K562 (cell line): ENCODE data around the gene USHBP1. TPM values are rescaled to one million over a fixed set of nuclear protein-coding genes. Genes with fewer than 3 reads are reported as not detected.
A peak's percentile ranks its signal among the peaks of the same experiment; 100 is the strongest.

Experiments used
- CREB3 ChIP-seq: fragments of 450-650 bp; conservative IDR thresholded peaks from 2 replicates; pipeline ENCODE4 v1.6.1; 2016; ENCODE audit warnings: missing genetic modification characterization, low read depth, mild to moderate bottlenecking, missing compliant biosample characterization, moderate library complexity
- HEY1 ChIP-seq: fragments of 250-450 bp; sonication (Bioruptor Pico); IDR thresholded peaks from 2 replicates; pipeline ENCODE4 v1.5.0; 2020; ENCODE audit warnings: mild to moderate bottlenecking, moderate library complexity, borderline replicate concordance
- HNRNPUL1 ChIP-seq: fragments of 200-400 bp; formaldehyde crosslinking; IDR thresholded peaks from 2 replicates; pipeline ENCODE4 v1.6.1; 2017; ENCODE audit warnings: low read length
- MECOM ChIP-seq: fragments of 250-450 bp; sonication (Bioruptor Pico); IDR thresholded peaks from 2 replicates; pipeline ENCODE4 v1.8.0; 2022; ENCODE audit warnings: inconsistent platforms
- NFATC3 ChIP-seq: fragments of 450-650 bp; IDR thresholded peaks from 2 replicates; pipeline ENCODE4 v1.6.1; 2017; ENCODE audit warnings: mild to moderate bottlenecking
- POLR2AphosphoS5 ChIP-seq: IDR thresholded peaks from 2 replicates; pipeline ENCODE4 v1.6.1; 2011; ENCODE audit warnings: mild to moderate bottlenecking, low read depth, low read length, moderate library complexity; ENCODE audit not compliant: control insufficient read depth, insufficient read depth
- PTRF ChIP-seq: fragments of 450-650 bp; IDR thresholded peaks from 2 replicates; pipeline ENCODE4 v1.6.1; 2016; ENCODE audit warnings: mild to moderate bottlenecking, missing genetic modification characterization, missing compliant biosample characterization
- RAD21 ChIP-seq, 2 experiments: fragments of 250-450 bp in 1 of 2; fragments of 450-650 bp in 1 of 2; sonication (Bioruptor Pico) in 1 of 2; formaldehyde crosslinking in 1 of 2; IDR thresholded peaks in 1 of 2; conservative IDR thresholded peaks in 1 of 2; 2 replicates each; pipeline versions ENCODE4 v1.4.0 to v1.8.0; 2020 to 2022; ENCODE audit warnings: mild to moderate bottlenecking in 2 of 2, moderate library complexity in 1 of 2
- TAF7 ChIP-seq: fragments of 450-650 bp; IDR thresholded peaks from 2 replicates; pipeline ENCODE4 v1.6.1; 2016; ENCODE audit warnings: missing genetic modification characterization, missing compliant biosample characterization
- ZBTB43 ChIP-seq: sonication (generic); formaldehyde crosslinking; IDR thresholded peaks from 2 replicates; pipeline ENCODE4 v1.8.0; 2023; ENCODE audit warnings: mild to moderate bottlenecking, missing genetic modification reagents
- ZKSCAN8 ChIP-seq: fragments of 200-800 bp; sonication (Bioruptor generic); IDR thresholded peaks from 2 replicates; pipeline ENCODE4 v1.6.1; 2016; ENCODE audit warnings: missing genetic modification characterization, missing compliant biosample characterization
- ZNF133 ChIP-seq: fragments of 250-450 bp; sonication (Bioruptor Pico); IDR thresholded peaks from 2 replicates; pipeline ENCODE4 v1.4.0; 2020; ENCODE audit warnings: mild to moderate bottlenecking
- ZNF57 ChIP-seq: fragments of 450-650 bp; formaldehyde crosslinking; IDR thresholded peaks from 2 replicates; pipeline ENCODE4 v1.4.0; 2020; ENCODE audit warnings: mild to moderate bottlenecking, moderate library complexity
- ZNF780A ChIP-seq: fragments of 250-450 bp; sonication (Bioruptor Pico); IDR thresholded peaks from 2 replicates; pipeline ENCODE4 v1.5.0; 2021; ENCODE audit warnings: mild to moderate bottlenecking
- polyA plus RNA-seq, 8 experiments: library from polyadenylated mRNA; depleted of rRNA in 4 of 8; stranded (reverse) in 5 of 8; unstranded in 3 of 8; fragments of >200 nt; fragmentation: Nextera tagmentation in 2 of 8; fragmentation: Illumina TruSeq in 1 of 8; extraction: Ambion mirVana in 2 of 8; extraction: Trizol in 1 of 8; gene quantifications; 2 replicates each; pipeline versions ENCODE4 v1.2.1 to v1.2.3, GENCODE V29; 2011 to 2014; ENCODE audit warnings: inconsistent platforms in 1 of 8, missing spikeins in 1 of 8
- total RNA-seq, 7 experiments: library from RNA; depleted of rRNA in 6 of 7; stranded (reverse); fragments of >200 nt in 6 of 7; fragmentation: Illumina TruSeq in 2 of 7; extraction: Trizol in 2 of 7; gene quantifications; 2 replicates each; pipeline versions ENCODE4 v1.2.1 to v1.2.3, GENCODE V29; 2011 to 2021; ENCODE audit warnings: low replicate concordance in 1 of 7
- TF ChIP-seq, protein P1 (sequence below): fragments of 450-650 bp; IDR thresholded peaks from 2 replicates; pipeline ENCODE4 v1.6.1; 2017; ENCODE audit warnings: antibody characterized with exemption, mild to moderate bottlenecking
- TF ChIP-seq, protein P2 (sequence below): sonication (generic); IDR thresholded peaks from 2 replicates; pipeline ENCODE4 v1.6.1; 2016
- TF ChIP-seq, protein P3 (sequence below): sonication (generic); formaldehyde crosslinking; IDR thresholded peaks from 2 replicates; pipeline ENCODE4 v1.9.0; 2022; ENCODE audit warnings: mild to moderate bottlenecking, missing genetic modification reagents

USHBP1 gene
- total and polyA plus RNA-seq, 9 of the 15 experiments (the other 6 are each of a cell fraction or from before 2014, with no cell fraction given) = 0.03 to 0.10 (median 0.05) TPM; not detected in 5

DNA sequence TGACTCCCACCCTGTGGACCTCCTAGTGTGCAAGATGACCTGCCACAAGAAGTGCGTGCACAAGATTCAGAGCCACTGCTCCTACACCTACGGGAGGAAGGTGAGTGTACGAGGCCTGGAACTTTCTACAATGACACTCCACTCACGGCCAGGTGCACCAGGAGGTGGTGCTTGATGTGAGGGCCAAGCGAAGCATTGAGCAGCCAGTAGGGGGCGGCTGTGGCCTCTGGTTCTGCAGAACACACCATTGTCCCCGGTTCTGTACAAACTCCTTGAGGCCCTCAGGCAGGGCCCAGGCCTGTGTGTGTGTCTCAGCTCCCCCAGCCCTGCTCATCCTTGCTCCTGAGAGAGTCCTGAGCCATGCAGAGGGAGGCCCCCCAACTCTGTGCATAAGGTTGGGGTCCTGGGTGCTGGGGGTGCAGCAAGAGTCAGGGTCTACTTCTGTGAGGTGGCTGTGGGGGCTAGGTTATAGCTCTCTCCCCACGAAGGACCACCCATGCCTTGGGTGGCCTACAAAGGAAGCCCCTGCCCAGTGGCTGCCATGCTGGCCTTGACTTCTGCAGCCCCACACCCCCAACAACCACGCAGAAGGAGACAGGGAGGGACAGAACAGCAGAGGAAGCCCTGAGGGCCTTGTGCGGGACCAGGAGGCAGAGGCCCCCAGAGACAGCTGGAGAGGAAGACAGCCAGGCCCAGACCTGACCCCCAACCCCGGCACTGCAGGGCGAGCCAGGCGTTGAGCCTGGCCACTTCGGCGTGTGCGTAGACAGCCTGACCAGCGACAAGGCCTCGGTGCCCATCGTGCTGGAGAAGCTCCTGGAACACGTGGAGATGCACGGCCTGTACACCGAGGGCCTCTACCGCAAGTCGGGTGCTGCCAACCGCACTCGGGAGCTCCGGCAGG lies 59.1 kb downstream of the USHBP1 start (continued):
- TF ChIP-seq, protein P1, sequence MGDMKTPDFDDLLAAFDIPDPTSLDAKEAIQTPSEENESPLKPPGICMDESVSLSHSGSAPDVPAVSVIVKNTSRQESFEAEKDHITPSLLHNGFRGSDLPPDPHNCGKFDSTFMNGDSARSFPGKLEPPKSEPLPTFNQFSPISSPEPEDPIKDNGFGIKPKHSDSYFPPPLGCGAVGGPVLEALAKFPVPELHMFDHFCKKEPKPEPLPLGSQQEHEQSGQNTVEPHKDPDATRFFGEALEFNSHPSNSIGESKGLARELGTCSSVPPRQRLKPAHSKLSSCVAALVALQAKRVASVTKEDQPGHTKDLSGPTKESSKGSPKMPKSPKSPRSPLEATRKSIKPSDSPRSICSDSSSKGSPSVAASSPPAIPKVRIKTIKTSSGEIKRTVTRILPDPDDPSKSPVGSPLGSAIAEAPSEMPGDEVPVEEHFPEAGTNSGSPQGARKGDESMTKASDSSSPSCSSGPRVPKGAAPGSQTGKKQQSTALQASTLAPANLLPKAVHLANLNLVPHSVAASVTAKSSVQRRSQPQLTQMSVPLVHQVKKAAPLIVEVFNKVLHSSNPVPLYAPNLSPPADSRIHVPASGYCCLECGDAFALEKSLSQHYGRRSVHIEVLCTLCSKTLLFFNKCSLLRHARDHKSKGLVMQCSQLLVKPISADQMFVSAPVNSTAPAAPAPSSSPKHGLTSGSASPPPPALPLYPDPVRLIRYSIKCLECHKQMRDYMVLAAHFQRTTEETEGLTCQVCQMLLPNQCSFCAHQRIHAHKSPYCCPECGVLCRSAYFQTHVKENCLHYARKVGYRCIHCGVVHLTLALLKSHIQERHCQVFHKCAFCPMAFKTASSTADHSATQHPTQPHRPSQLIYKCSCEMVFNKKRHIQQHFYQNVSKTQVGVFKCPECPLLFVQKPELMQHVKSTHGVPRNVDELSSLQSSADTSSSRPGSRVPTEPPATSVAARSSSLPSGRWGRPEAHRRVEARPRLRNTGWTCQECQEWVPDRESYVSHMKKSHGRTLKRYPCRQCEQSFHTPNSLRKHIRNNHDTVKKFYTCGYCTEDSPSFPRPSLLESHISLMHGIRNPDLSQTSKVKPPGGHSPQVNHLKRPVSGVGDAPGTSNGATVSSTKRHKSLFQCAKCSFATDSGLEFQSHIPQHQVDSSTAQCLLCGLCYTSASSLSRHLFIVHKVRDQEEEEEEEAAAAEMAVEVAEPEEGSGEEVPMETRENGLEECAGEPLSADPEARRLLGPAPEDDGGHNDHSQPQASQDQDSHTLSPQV = no peak
- TF ChIP-seq MECOM (CRISPR knock-in tag) (no peak), RAD21 (CRISPR knock-in tag; conservative IDR thresholded peaks at IDR 0.05 in 1 of 2, IDR thresholded peaks at IDR 0.05 in 1 of 2) (peak; percentile 49 to 85; a peak in 3 of 4 replicates), PTRF (no peak), HNRNPUL1 (no peak), CREB3 (no peak), ZKSCAN8 (CRISPR knock-in tag) (no peak), ZNF57 (no peak), TAF7 (no peak), NFATC3 (no peak), ZBTB43 (no peak), ZNF780A (no peak), ZNF133 (CRISPR knock-in tag) (no peak), HEY1 (no peak), POLR2AphosphoS5 (0 out of 2 replicates have a peak, but pooled peaks have one; percentile 11)
- TF ChIP-seq, protein P2, sequence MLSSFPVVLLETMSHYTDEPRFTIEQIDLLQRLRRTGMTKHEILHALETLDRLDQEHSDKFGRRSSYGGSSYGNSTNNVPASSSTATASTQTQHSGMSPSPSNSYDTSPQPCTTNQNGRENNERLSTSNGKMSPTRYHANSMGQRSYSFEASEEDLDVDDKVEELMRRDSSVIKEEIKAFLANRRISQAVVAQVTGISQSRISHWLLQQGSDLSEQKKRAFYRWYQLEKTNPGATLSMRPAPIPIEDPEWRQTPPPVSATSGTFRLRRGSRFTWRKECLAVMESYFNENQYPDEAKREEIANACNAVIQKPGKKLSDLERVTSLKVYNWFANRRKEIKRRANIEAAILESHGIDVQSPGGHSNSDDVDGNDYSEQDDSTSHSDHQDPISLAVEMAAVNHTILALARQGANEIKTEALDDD = no peak
- TF ChIP-seq, protein P3, sequence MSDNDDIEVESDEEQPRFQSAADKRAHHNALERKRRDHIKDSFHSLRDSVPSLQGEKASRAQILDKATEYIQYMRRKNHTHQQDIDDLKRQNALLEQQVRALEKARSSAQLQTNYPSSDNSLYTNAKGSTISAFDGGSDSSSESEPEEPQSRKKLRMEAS (CRISPR knock-in tag) = peak; percentile 23; the same call in 1 of the 2 replicates
